ENCODE measurements around the gene PTPN13. TPM values are rescaled to one million over a fixed set of nuclear protein-coding genes. Genes with fewer than 3 reads are reported as not detected.
A peak's percentile ranks its signal among the peaks of the same experiment; 100 is the strongest.

The PTPN13 gene
- total and polyA plus RNA-seq, 8 donors = 1.9 to 9.1 (median 6.7) TPM

DNA sequence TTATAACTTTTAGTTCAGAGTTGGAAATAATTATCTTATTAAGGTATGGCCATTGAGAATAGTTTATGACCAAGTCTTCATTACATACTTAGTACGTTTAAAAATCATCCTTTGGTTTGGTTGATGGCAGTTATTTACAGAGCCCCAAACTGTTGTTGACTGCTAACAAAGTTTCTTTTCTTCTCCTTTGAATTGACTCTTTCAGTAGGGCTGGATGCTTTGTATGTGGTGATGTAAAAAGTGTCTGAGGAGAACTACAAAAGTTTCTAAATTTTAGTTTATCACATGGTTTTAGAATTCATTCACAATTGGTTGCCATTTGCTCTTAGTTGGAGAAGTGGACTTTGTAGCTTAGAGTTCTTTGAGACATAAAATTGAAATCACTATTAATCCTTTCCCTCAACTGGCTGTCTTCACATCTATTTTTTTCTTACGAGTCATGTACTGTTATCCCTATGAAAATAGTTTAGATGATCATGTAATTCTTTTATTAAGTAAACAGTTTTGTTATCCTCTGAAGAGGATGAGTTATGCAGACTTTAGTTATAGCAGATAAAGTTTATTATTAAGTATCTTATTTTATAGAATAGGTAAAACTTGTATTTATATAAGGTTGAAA lies 14.8 kb downstream of the PTPN13 start:
- H3K4me1 ChIP-seq = no peaks in the 10 kb centered on the region

DNA sequence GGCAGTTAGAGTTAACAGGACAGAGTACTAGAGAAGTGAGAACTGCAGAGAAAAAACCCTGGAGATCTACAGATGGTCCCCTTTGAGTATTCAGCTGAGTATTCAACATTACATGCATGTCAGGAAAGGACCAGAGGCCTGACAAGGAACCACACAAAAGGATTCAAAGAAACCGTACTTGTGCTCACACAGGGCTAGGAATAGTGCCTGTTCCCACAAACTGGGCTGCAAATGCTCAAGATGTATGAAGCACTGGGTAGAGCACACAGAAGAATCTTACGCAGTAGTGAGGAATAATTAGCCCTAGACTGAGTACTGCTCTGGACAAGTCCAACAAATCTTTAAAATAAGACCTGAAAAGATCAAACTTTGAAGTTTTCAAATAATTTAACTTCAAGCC lies 17.6 kb downstream of the PTPN13 start:
- no peak overlapping the region for H3K4me3 ChIP-seq
- TF ChIP-seq, protein P1, sequence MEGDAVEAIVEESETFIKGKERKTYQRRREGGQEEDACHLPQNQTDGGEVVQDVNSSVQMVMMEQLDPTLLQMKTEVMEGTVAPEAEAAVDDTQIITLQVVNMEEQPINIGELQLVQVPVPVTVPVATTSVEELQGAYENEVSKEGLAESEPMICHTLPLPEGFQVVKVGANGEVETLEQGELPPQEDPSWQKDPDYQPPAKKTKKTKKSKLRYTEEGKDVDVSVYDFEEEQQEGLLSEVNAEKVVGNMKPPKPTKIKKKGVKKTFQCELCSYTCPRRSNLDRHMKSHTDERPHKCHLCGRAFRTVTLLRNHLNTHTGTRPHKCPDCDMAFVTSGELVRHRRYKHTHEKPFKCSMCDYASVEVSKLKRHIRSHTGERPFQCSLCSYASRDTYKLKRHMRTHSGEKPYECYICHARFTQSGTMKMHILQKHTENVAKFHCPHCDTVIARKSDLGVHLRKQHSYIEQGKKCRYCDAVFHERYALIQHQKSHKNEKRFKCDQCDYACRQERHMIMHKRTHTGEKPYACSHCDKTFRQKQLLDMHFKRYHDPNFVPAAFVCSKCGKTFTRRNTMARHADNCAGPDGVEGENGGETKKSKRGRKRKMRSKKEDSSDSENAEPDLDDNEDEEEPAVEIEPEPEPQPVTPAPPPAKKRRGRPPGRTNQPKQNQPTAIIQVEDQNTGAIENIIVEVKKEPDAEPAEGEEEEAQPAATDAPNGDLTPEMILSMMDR (IDR thresholded peaks at IDR 0.05) = no peak
- H3K36me3 ChIP-seq = no peaks in the 10 kb centered on the region
- no peak overlapping the region for H3K27ac ChIP-seq
- FAIRE-seq (no peak), ATAC-seq (no peak), DNase-seq (no peak)
- no peaks in the 10 kb centered on the region for H3K4me1 ChIP-seq
- intact Hi-C loops (cut with DNase I) = no loop called here
- H3K27me3 ChIP-seq = no peaks in the 10 kb centered on the region
- H3K9me3 ChIP-seq = no peaks in the 10 kb centered on the region
- 95 to 97% methylated on average over 2 of the region's 2 CpGs for WGBS, 2 donors

More for the DNA sequence above, 14.8 kb downstream of the PTPN13 start:
- intact Hi-C loops (cut with DNase I) = no loop called here
- FAIRE-seq (peak; percentile 23), DNase-seq (no peak), ATAC-seq (no peak)
- 77 to 88% methylated on average over 2 of the region's 2 CpGs for WGBS, 2 donors
- Histone ChIP-seq H3K4me3 (no peak overlapping the region), H3K27me3 (no peaks in the 10 kb centered on the region), H3K36me3 (no peaks in the 10 kb centered on the region), H3K9me3 (no peaks in the 10 kb centered on the region), H3K27ac (no peak overlapping the region)
- TF ChIP-seq, protein P1 (IDR thresholded peaks at IDR 0.05) = no peak

DNA sequence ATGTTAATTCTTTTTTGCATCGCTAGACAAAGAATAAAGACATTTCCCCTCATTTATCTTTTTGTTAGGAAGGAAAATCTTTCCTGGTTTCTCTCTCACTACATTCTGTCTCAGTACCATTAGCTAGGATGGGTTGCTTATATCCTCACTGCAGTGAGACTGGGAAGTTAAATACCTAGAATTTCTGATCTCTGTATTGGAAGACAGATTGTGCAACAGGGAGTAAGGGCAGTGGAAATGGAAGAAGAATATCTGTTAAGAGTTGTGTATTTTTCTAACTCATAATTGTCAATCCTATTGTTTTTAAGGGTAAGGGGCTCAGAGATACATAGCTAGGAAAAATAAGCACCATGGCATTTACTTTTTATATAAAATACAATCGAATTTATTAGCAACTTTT lies 19.6 kb downstream of the PTPN13 start:
- 66 to 68% methylated on average over 2 of the region's 2 CpGs for WGBS, 2 donors
- TF ChIP-seq, protein P1 (IDR thresholded peaks at IDR 0.05) = no peak
- FAIRE-seq = no peak

DNA sequence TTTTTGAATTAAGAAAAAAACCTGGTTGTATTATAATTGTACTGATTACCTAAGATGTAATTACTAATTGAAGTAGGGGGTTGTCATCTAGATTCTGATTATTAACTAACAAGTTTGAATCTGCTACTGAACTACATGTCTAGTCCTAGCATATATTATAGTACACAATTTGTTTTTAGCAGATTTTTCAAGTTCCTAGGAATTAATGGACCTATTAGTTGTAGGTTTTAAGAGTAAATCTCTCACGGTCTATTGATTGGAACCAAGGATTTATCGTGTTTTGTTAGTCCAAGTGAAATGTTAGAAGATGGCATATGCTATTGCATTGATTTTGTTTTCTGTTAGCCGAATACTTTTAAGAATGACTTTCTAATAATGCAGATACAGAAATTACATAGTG lies 20.8 kb downstream of the PTPN13 start:
- no peak overlapping the region for H3K27ac ChIP-seq
- H3K27me3 ChIP-seq = no peaks in the 10 kb centered on the region
- DNase-seq = no peak
- TF ChIP-seq, protein P1 (IDR thresholded peaks at IDR 0.05) = no peak
- no peak for ATAC-seq
- H3K36me3 ChIP-seq = no peaks in the 10 kb centered on the region
- H3K4me3 ChIP-seq = no peak overlapping the region
- FAIRE-seq = peak; percentile 47
- WGBS, 2 donors = 45 to 55% methylated on average over 3 of the region's 3 CpGs
- H3K4me1 ChIP-seq = no peaks in the 10 kb centered on the region
- intact Hi-C loops (cut with DNase I) = no loop called here
- H3K9me3 ChIP-seq = no peaks in the 10 kb centered on the region

More for the DNA sequence above, 19.6 kb downstream of the PTPN13 start:
- Histone ChIP-seq H3K4me3 (no peak overlapping the region), H3K27me3 (no peaks in the 10 kb centered on the region), H3K27ac (no peak overlapping the region), H3K4me1 (no peaks in the 10 kb centered on the region), H3K36me3 (no peaks in the 10 kb centered on the region), H3K9me3 (no peaks in the 10 kb centered on the region)
- ATAC-seq (no peak), DNase-seq (no peak)
- intact Hi-C loops (cut with DNase I) = no loop called here

DNA sequence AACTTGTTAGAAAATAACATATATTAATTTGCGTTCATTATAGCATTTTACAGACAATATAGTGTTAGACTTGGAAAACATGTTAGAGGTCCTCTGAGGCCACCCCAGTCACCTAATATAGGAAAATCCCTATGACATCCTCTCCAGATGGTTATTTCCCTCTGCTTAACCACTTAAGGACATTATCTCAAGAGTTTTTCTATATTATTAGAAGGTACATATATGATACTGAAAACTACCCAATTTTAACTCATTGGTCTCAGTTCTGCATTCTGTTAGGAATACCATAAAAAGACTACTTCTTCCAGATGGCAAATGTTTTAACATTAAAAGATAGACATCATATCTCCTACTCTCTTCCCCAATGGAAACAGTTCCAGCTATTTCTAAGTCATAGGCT lies 21.4 kb downstream of the PTPN13 start:
- no peak for FAIRE-seq
- no peak overlapping the region for H3K27ac ChIP-seq
- TF ChIP-seq, protein P1 (IDR thresholded peaks at IDR 0.05) = no peak
- H3K9me3 ChIP-seq = no peaks in the 10 kb centered on the region
- intact Hi-C loops (cut with DNase I) = no loop called here
- no peaks in the 10 kb centered on the region for H3K27me3 ChIP-seq
- H3K4me1 ChIP-seq = no peaks in the 10 kb centered on the region
- H3K4me3 ChIP-seq = no peak overlapping the region
- 93% methylated on average over 1 of the region's 1 CpG for WGBS, 2 donors
- DNase-seq = no peak
- no peak for ATAC-seq
- H3K36me3 ChIP-seq = no peaks in the 10 kb centered on the region
